GM13976 (cell line): ENCODE data around the gene OR8D4.
A peak's percentile ranks its signal among the peaks of the same experiment; 100 is the strongest.

Experiments used
- DNase-seq: peaks from one replicate; pipeline ENCODE4 v3.0.0; 2012; ENCODE audit warnings: low spot score
- CTCF ChIP-seq: IDR thresholded peaks from 2 replicates; pipeline ENCODE4 v1.5.1; 2012; ENCODE audit warnings: borderline replicate concordance, mild to moderate bottlenecking; ENCODE audit not compliant: insufficient read depth; ENCODE audit errors: extremely low read depth, missing control alignments, control extremely low read depth
- in situ Hi-C: fragments of 300-500 bp; cut with MboI; formaldehyde crosslinking; loops from one replicate; pipeline ENCODE4 v1.12.0; 2022; ENCODE audit warnings: low sequenced_read_pairs, mixed read lengths, inconsistent platforms; ENCODE audit not compliant: unreplicated experiment

Gene OR8D4

DNA sequence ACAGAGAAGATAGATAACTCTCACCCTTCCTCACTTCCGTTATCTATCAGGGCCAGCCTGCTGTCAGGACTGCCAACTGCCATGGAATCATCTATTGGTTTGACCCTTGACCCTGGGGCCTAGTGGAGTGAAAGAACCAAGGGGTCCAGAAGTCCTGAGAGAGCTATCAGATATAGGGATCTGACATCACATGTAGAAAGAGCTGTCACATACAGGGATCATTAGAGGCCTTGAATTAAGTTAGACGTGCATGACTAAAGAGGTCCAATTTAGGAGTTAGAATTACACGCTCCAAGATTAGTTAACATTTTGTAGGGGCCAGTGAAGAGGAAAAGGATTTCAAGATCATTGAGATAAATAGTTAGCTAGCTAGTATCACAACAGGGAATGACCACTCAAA, 16.4 kb upstream of the OR8D4 start, which contains the start of gene TMEM225:
Gene TMEM225 (minus strand): TSS at position 101 of the 400 bp plus-strand sequence. CDS start 245 bp downstream, outside the sequence.
- DNase-seq: no peak
- in situ Hi-C loops: no loop called here
- no peak for TF ChIP-seq CTCF

GRCh38 chr11:123892031-123892430, 9.9 kb upstream of the OR8D4 start:
- no peak for DNase-seq
- in situ Hi-C loops: no loop called here
- TF ChIP-seq CTCF: no peak

- TF ChIP-seq CTCF: no peak
- in situ Hi-C loops: no loop called here
- no peak for DNase-seq
These were observed 2.2 kb upstream of the OR8D4 start for GRCh38 chr11:123899792-123900191.

DNA sequence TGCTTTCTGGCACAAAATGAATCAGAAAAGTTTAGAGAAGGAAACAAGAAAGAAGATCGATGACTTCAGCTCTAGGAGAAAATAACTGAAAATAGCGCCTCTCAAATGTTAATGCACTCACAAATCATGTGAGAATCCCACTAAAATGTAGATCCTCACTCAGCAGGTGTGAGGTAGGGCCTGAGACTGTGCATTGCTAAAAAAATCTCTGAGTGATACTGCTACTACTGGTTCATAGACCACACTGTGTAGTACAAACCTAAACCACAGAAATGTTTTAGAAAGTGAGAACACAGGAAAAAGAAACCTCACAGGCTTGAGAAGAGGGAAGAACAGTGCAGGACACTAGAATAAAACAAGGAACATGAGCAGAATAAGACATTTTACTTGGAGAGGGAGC, 2.0 kb downstream of the OR8D4 start:
- in situ Hi-C loops: no loop called here
- TF ChIP-seq CTCF: no peak
- DNase-seq: peak; percentile 3

GRCh38 chr11:123904932-123905331, 3.0 kb downstream of the OR8D4 start:
- TF ChIP-seq CTCF: no peak
- in situ Hi-C loops: no loop called here
- no peak for DNase-seq

GRCh38 chr11:123905826-123906225, 3.9 kb downstream of the OR8D4 start:
- in situ Hi-C loops: no loop called here
- TF ChIP-seq CTCF: no peak

DNA sequence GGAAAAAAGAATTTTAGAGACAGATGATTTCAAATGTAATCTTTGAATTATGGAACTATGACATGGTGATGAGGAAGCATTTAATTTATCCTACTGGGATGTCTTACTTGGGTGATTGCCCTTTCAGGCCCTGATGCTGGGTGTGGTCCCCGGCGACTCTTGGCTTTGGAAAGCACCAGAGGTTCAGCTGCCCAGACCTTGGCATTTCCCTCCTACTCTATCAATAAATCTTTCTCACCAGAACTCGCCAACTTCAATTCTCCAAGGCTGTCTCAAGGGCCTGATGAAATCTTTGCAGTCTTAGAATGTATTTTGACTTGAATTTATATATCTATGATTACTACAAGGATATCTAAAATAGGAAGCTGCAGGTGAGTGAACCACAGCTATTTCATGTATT, 19.0 kb downstream of the OR8D4 start:
- DNase-seq: no peak
- in situ Hi-C loops: no loop called here
- TF ChIP-seq CTCF: no peak

More at GRCh38 chr11:123905826-123906225, 3.9 kb downstream of the OR8D4 start:
- DNase-seq: no peak
